Activated T-cell treated with anti-CD3 and anti-CD28 coated beads for 48 hours (primary cell): ENCODE data around the gene SMYD1.

ENCODE experiments used
- DNase-seq: peaks from one replicate; pipeline ENCODE4 v3.0.0-alpha.2; 2020; ENCODE audit warnings: low read depth

Gene SMYD1

GRCh38 chr2:88141952-88142351 lies 74.3 kb downstream of the SMYD1 start:
- no peak for DNase-seq

- no peak for DNase-seq
Observed at GRCh38 chr2:88144271-88144670, 76.6 kb downstream of the SMYD1 start.

GRCh38 chr2:88144914-88145497 lies 77.4 kb downstream of the SMYD1 start:
- no peak for DNase-seq

GRCh38 chr2:88146590-88146989 lies 79.0 kb downstream of the SMYD1 start:
- DNase-seq: no peak

GRCh38 chr2:88147145-88147544 lies 79.5 kb downstream of the SMYD1 start:
- DNase-seq: no peak

- no peak for DNase-seq
Observed at GRCh38 chr2:88148929-88149438, 81.4 kb downstream of the SMYD1 start.

- no peak for DNase-seq
Observed at GRCh38 chr2:88159481-88159880, 91.9 kb downstream of the SMYD1 start.

GRCh38 chr2:88159955-88160415 lies 92.4 kb downstream of the SMYD1 start:
- DNase-seq: peak; percentile 19

GRCh38 chr2:88160517-88160916 lies 92.9 kb downstream of the SMYD1 start:
- DNase-seq: no peak

GRCh38 chr2:88161446-88162244 lies 94.0 kb downstream of the SMYD1 start:
- no peak for DNase-seq
